ENCODE measurements around the gene KCNIP1.

KCNIP1 gene

DNA sequence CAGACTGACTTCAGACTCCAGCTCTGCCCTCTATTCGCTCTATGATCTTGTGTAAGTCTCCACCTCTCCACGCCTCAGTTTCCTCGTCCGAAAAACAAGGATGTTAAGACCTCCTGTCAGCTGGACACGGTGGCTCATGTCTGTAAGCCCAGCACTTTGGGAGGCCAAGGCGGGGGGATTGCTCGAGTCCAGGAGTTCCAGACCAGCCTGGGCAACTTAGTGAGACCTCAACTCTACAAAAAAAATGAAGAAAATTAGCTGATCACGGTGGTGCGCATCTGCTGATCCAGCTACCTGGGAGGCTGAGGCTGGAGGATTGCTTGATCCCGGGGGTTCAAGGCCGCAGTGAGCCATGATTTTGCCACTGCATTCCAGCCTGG is 243.1 kb downstream of the KCNIP1 start:
- Histone ChIP-seq H3K27me3 (ENCODE audit: insufficient read depth, low read length, poor library complexity) (no peaks in the 10 kb centered on the region), H3K27ac (ENCODE audit: low read depth, low read length) (no peak overlapping the region), H4K5ac (ENCODE audit: low read length) (no peak overlapping the region), H2AK5ac (ENCODE audit: low read length) (no peak overlapping the region), H4K8ac (ENCODE audit: low read depth, low read length) (no peak overlapping the region), H3K56ac (ENCODE audit: low read length) (no peak overlapping the region), H2BK5ac (ENCODE audit: low read length) (no peak overlapping the region), H3K4me3 (ENCODE audit: low read length) (no peak overlapping the region), H3K4ac (ENCODE audit: low read depth, low read length) (no peak overlapping the region), H3K36me3 (ENCODE audit: control insufficient read depth, insufficient read depth, low read length) (no peaks in the 10 kb centered on the region), H3K23ac (ENCODE audit: low read length) (no peak overlapping the region), H3K4me2 (ENCODE audit: low read length) (no peak overlapping the region), H3K79me1 (ENCODE audit: low read length) (no peaks in the 10 kb centered on the region), H3K4me1 (ENCODE audit: control insufficient read depth, low read depth, low read length) (peaks cover 2% of the 10 kb centered on the region), H3K79me2 (ENCODE audit: control insufficient read depth, insufficient read depth, low read length) (no peaks in the 10 kb centered on the region), H2BK15ac (replicated peaks; ENCODE audit: low read depth) (no peak overlapping the region), H2BK120ac (ENCODE audit: low read depth, low read length) (no peak overlapping the region), H3K18ac (ENCODE audit: low read length) (no peak overlapping the region), H3K9ac (ENCODE audit: low read length) (no peak overlapping the region)
- WGBS (ENCODE audit: extremely low coverage, insufficient coverage, low lambda C conversion rate), result no CpG with 5 or more reads among the region's 11 CpGs
- DNase-seq, result no peak

DNA sequence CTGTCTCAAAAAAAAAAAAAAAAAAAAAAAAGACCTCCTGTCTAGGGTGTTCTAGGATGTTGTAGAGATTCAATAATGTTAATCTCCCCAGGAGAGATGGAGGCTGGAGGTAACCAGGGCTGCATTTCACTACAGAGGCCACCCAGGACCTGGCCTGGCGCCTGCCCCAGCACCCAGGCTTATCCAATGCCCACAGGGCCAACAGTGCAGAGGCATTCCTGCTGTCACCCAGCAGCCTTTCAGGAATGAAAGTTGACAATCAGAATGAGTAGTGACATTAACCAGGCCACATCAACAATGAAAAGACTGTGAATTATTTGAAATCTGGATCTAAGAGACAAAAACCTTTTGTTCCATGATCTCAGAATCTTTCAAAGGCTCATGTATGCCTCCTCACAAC is 243.5 kb downstream of the KCNIP1 start:
- H3K27me3 ChIP-seq (ENCODE audit: insufficient read depth, low read length, poor library complexity), result no peaks in the 10 kb centered on the region

DNA sequence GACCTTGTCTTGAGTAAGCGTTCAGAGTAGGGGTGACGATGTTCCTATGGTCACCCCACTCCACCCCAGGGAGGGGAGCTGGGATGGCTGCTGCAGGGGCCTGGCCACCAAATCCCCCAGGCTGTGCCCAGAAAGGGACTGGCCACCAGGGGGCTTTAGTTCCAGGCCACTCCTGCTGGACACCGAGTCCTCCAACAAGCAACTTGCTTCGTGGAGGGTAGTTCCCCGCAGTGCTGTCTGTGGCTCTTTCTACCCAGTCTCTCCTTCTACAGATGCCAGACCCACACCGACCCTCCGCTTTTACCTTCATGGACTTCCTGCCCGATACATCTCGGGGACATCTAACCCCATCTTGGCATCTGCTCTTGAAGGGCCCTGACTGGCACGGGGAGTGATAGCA is 244.0 kb downstream of the KCNIP1 start:
- no peak overlapping the region for H4K5ac ChIP-seq (ENCODE audit: low read length)
- peak overlapping the region; percentile 48 for H2BK5ac ChIP-seq (ENCODE audit: low read length)
- H3K27ac ChIP-seq (ENCODE audit: low read depth, low read length), result no peak overlapping the region
- no peaks in the 10 kb centered on the region for H3K27me3 ChIP-seq (ENCODE audit: insufficient read depth, low read length, poor library complexity)
- no peak overlapping the region for H3K23ac ChIP-seq (ENCODE audit: low read length)
- H3K4me3 ChIP-seq (ENCODE audit: low read length), result no peak overlapping the region
- no peak overlapping the region for H3K18ac ChIP-seq (ENCODE audit: low read length)
- no peak overlapping the region for H2BK120ac ChIP-seq (ENCODE audit: low read depth, low read length)
- no peak overlapping the region for H2AK5ac ChIP-seq (ENCODE audit: low read length)
- peak overlapping the region; percentile 54 for H3K56ac ChIP-seq (ENCODE audit: low read length)
- peak; percentile 77 for DNase-seq
- H2BK15ac ChIP-seq (replicated peaks; ENCODE audit: low read depth), result no peak overlapping the region
- H3K4me1 ChIP-seq (ENCODE audit: control insufficient read depth, low read depth, low read length), result peaks cover 2% of the 10 kb centered on the region
- H3K36me3 ChIP-seq (ENCODE audit: control insufficient read depth, insufficient read depth, low read length), result no peaks in the 10 kb centered on the region
- no peak overlapping the region for H3K4ac ChIP-seq (ENCODE audit: low read depth, low read length)
- no peaks in the 10 kb centered on the region for H3K79me2 ChIP-seq (ENCODE audit: control insufficient read depth, insufficient read depth, low read length)
- no peak overlapping the region for H4K8ac ChIP-seq (ENCODE audit: low read depth, low read length)
- no peaks in the 10 kb centered on the region for H3K79me1 ChIP-seq (ENCODE audit: low read length)
- no CpG with 5 or more reads among the region's 10 CpGs for WGBS (ENCODE audit: extremely low coverage, insufficient coverage, low lambda C conversion rate)
- H3K9ac ChIP-seq (ENCODE audit: low read length), result no peak overlapping the region
- no peak overlapping the region for H3K4me2 ChIP-seq (ENCODE audit: low read length)

More for the DNA sequence above, 243.5 kb downstream of the KCNIP1 start:
- WGBS (ENCODE audit: extremely low coverage, insufficient coverage, low lambda C conversion rate), result no CpG with 5 or more reads among the region's 1 CpG
- Histone ChIP-seq H3K18ac (ENCODE audit: low read length) (no peak overlapping the region), H3K79me1 (ENCODE audit: low read length) (no peaks in the 10 kb centered on the region), H3K9ac (ENCODE audit: low read length) (no peak overlapping the region), H3K79me2 (ENCODE audit: control insufficient read depth, insufficient read depth, low read length) (no peaks in the 10 kb centered on the region), H3K23ac (ENCODE audit: low read length) (no peak overlapping the region), H3K27ac (ENCODE audit: low read depth, low read length) (no peak overlapping the region), H2BK15ac (replicated peaks; ENCODE audit: low read depth) (no peak overlapping the region), H3K4me3 (ENCODE audit: low read length) (no peak overlapping the region), H3K4me1 (ENCODE audit: control insufficient read depth, low read depth, low read length) (peaks cover 2% of the 10 kb centered on the region), H3K4me2 (ENCODE audit: low read length) (no peak overlapping the region), H2AK5ac (ENCODE audit: low read length) (no peak overlapping the region), H4K5ac (ENCODE audit: low read length) (no peak overlapping the region), H3K4ac (ENCODE audit: low read depth, low read length) (no peak overlapping the region), H4K8ac (ENCODE audit: low read depth, low read length) (no peak overlapping the region), H3K56ac (ENCODE audit: low read length) (no peak overlapping the region), H3K36me3 (ENCODE audit: control insufficient read depth, insufficient read depth, low read length) (no peaks in the 10 kb centered on the region), H2BK120ac (ENCODE audit: low read depth, low read length) (no peak overlapping the region), H2BK5ac (ENCODE audit: low read length) (no peak overlapping the region)
- no peak for DNase-seq

GRCh38 chr5:170748951-170749471 is 245.2 kb downstream of the KCNIP1 start:
- H3K36me3 ChIP-seq (ENCODE audit: control insufficient read depth, insufficient read depth, low read length), result no peaks in the 10 kb centered on the region
- H4K5ac ChIP-seq (ENCODE audit: low read length), result no peak overlapping the region
- H2BK5ac ChIP-seq (ENCODE audit: low read length), result no peak overlapping the region
- no peak overlapping the region for H3K4me2 ChIP-seq (ENCODE audit: low read length)
- no peak overlapping the region for H2BK15ac ChIP-seq (replicated peaks; ENCODE audit: low read depth)
- H3K27me3 ChIP-seq (ENCODE audit: insufficient read depth, low read length, poor library complexity), result no peaks in the 10 kb centered on the region
- H3K4ac ChIP-seq (ENCODE audit: low read depth, low read length), result no peak overlapping the region
- no peak overlapping the region for H3K4me3 ChIP-seq (ENCODE audit: low read length)
- no peak overlapping the region for H3K9ac ChIP-seq (ENCODE audit: low read length)
- no peak overlapping the region for H3K27ac ChIP-seq (ENCODE audit: low read depth, low read length)
- DNase-seq, result no peak
- no peak overlapping the region for H4K8ac ChIP-seq (ENCODE audit: low read depth, low read length)
- H3K4me1 ChIP-seq (ENCODE audit: control insufficient read depth, low read depth, low read length), result no peaks in the 10 kb centered on the region
- no peaks in the 10 kb centered on the region for H3K79me1 ChIP-seq (ENCODE audit: low read length)
- H3K56ac ChIP-seq (ENCODE audit: low read length), result no peak overlapping the region
- no peak overlapping the region for H2BK120ac ChIP-seq (ENCODE audit: low read depth, low read length)
- no CpG with 5 or more reads among the region's 13 CpGs for WGBS (ENCODE audit: extremely low coverage, insufficient coverage, low lambda C conversion rate)
- H3K79me2 ChIP-seq (ENCODE audit: control insufficient read depth, insufficient read depth, low read length), result no peaks in the 10 kb centered on the region
- no peak overlapping the region for H2AK5ac ChIP-seq (ENCODE audit: low read length)
- H3K18ac ChIP-seq (ENCODE audit: low read length), result no peak overlapping the region
- no peak overlapping the region for H3K23ac ChIP-seq (ENCODE audit: low read length)

- Histone ChIP-seq H3K36me3 (ENCODE audit: control insufficient read depth, insufficient read depth, low read length) (no peaks in the 10 kb centered on the region), H3K18ac (ENCODE audit: low read length) (no peak overlapping the region), H3K9ac (ENCODE audit: low read length) (no peak overlapping the region), H3K79me2 (ENCODE audit: control insufficient read depth, insufficient read depth, low read length) (no peaks in the 10 kb centered on the region), H2BK5ac (ENCODE audit: low read length) (no peak overlapping the region), H3K4me1 (ENCODE audit: control insufficient read depth, low read depth, low read length) (no peaks in the 10 kb centered on the region), H3K23ac (ENCODE audit: low read length) (no peak overlapping the region), H3K56ac (ENCODE audit: low read length) (no peak overlapping the region), H3K79me1 (ENCODE audit: low read length) (no peaks in the 10 kb centered on the region), H2BK15ac (replicated peaks; ENCODE audit: low read depth) (no peak overlapping the region), H3K4me3 (ENCODE audit: low read length) (no peak overlapping the region), H2BK120ac (ENCODE audit: low read depth, low read length) (no peak overlapping the region), H3K27me3 (ENCODE audit: insufficient read depth, low read length, poor library complexity) (no peaks in the 10 kb centered on the region), H3K4ac (ENCODE audit: low read depth, low read length) (no peak overlapping the region), H3K4me2 (ENCODE audit: low read length) (no peak overlapping the region), H4K5ac (ENCODE audit: low read length) (no peak overlapping the region), H3K27ac (ENCODE audit: low read depth, low read length) (no peak overlapping the region), H4K8ac (ENCODE audit: low read depth, low read length) (no peak overlapping the region), H2AK5ac (ENCODE audit: low read length) (no peak overlapping the region)
- DNase-seq, result no peak
- no CpG with 5 or more reads among the region's 7 CpGs for WGBS (ENCODE audit: extremely low coverage, insufficient coverage, low lambda C conversion rate)
Measured at GRCh38 chr5:170749911-170750431, 246.2 kb downstream of the KCNIP1 start.

DNA sequence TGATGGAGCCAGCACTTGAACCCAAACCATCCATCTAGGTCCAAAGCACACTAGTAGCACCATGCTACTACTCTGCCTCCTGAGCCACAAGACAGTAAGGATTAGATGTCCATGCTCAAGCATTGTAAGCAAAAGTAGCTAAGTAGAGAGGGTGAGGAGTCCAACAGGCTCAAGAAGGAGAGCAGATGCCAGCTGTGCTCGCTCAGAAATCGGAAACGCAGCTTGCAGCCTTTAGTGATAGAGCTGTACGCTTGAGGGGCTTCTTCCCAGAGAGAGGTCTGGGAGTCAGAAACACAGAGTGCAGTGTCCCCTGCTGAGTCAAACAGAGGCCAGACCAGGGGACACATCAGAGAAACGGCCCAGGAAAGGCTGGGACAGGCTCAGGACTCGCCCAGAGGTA is 247.0 kb downstream of the KCNIP1 start:
- Histone ChIP-seq H2BK15ac (replicated peaks; ENCODE audit: low read depth) (no peak overlapping the region), H3K56ac (ENCODE audit: low read length) (no peak overlapping the region), H2BK120ac (ENCODE audit: low read depth, low read length) (no peak overlapping the region), H3K79me2 (ENCODE audit: control insufficient read depth, insufficient read depth, low read length) (no peaks in the 10 kb centered on the region), H3K27me3 (ENCODE audit: insufficient read depth, low read length, poor library complexity) (no peaks in the 10 kb centered on the region), H2AK5ac (ENCODE audit: low read length) (no peak overlapping the region), H3K4ac (ENCODE audit: low read depth, low read length) (no peak overlapping the region), H3K9ac (ENCODE audit: low read length) (no peak overlapping the region), H4K5ac (ENCODE audit: low read length) (no peak overlapping the region), H2BK5ac (ENCODE audit: low read length) (no peak overlapping the region), H3K18ac (ENCODE audit: low read length) (no peak overlapping the region), H3K79me1 (ENCODE audit: low read length) (no peaks in the 10 kb centered on the region), H3K27ac (ENCODE audit: low read depth, low read length) (no peak overlapping the region), H3K4me2 (ENCODE audit: low read length) (no peak overlapping the region), H3K23ac (ENCODE audit: low read length) (no peak overlapping the region), H4K8ac (ENCODE audit: low read depth, low read length) (no peak overlapping the region), H3K4me1 (ENCODE audit: control insufficient read depth, low read depth, low read length) (no peaks in the 10 kb centered on the region), H3K4me3 (ENCODE audit: low read length) (no peak overlapping the region), H3K36me3 (ENCODE audit: control insufficient read depth, insufficient read depth, low read length) (no peaks in the 10 kb centered on the region)
- no CpG with 5 or more reads among the region's 6 CpGs for WGBS (ENCODE audit: extremely low coverage, insufficient coverage, low lambda C conversion rate)
- no peak for DNase-seq
